Brain microvascular endothelial cell (primary cell): Measurements from ENCODE around the gene HESX1.
A peak's percentile ranks its signal among the peaks of the same experiment; 100 is the strongest.

Experiments used
- DNase-seq: peaks from one replicate; pipeline ENCODE4 v3.0.0-alpha.2; 2020
- H3K27ac ChIP-seq: fragments of 250-450 bp; sonication (Bioruptor Pico); 2 replicates; pipeline ENCODE4 v1.5.1; 2020; ENCODE audit warnings: mild to moderate bottlenecking, moderate library complexity
- H3K27me3 ChIP-seq: fragments of 250-450 bp; sonication (Bioruptor Pico); replicated peaks from 2 replicates; pipeline ENCODE4 v1.5.1; 2020; ENCODE audit warnings: mild to moderate bottlenecking
- H3K36me3 ChIP-seq: fragments of 250-450 bp; sonication (Bioruptor Pico); replicated peaks from 2 replicates; pipeline ENCODE4 v1.5.1; 2020; ENCODE audit warnings: mild to moderate bottlenecking
- H3K4me3 ChIP-seq: 2 replicates; pipeline ENCODE4 v1.5.1; 2011; ENCODE audit warnings: low read depth, mild to moderate bottlenecking, control low read depth, low read length, moderate library complexity
- in situ Hi-C: cut with HindIII; loops from 2 replicates; pipeline ENCODE4 v1.10.0; 2017; ENCODE audit warnings: low sequenced_read_pairs, low pct_ligation_motif_present
- TF ChIP-seq, protein P1 (sequence below): IDR thresholded peaks from 2 replicates; pipeline ENCODE4 v1.5.1; 2011; ENCODE audit warnings: low read depth, mild to moderate bottlenecking, moderate library complexity, low read length, control low read depth, inconsistent platforms; ENCODE audit errors: missing control alignments

HESX1 gene

DNA sequence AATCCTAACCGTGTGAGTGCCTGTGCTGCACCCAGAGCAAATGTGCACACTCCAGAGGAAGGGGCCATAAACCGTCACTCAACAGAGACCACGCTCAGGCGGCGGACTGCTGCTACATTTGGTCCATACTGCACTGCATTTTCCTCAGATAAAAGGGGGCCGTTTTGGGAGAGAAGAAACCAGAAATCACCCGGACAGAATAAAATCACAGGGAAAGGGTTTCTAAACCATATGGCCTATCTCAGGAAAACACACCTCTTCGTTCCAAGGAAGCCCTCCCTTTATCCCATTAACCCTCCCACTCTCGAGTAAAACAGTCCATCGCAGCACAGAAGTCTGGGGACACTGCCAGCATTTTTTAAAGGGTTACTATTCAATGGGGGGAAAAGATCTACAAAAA lies 42.2 kb downstream of the HESX1 start:
- Histone ChIP-seq H3K27me3 (no peaks in the 10 kb centered on the region), H3K4me3 (no peak overlapping the region), H3K27ac (no peak overlapping the region), H3K36me3 (no peaks in the 10 kb centered on the region)
- TF ChIP-seq, protein P1, sequence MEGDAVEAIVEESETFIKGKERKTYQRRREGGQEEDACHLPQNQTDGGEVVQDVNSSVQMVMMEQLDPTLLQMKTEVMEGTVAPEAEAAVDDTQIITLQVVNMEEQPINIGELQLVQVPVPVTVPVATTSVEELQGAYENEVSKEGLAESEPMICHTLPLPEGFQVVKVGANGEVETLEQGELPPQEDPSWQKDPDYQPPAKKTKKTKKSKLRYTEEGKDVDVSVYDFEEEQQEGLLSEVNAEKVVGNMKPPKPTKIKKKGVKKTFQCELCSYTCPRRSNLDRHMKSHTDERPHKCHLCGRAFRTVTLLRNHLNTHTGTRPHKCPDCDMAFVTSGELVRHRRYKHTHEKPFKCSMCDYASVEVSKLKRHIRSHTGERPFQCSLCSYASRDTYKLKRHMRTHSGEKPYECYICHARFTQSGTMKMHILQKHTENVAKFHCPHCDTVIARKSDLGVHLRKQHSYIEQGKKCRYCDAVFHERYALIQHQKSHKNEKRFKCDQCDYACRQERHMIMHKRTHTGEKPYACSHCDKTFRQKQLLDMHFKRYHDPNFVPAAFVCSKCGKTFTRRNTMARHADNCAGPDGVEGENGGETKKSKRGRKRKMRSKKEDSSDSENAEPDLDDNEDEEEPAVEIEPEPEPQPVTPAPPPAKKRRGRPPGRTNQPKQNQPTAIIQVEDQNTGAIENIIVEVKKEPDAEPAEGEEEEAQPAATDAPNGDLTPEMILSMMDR, result no peak
- no peak for DNase-seq
- in situ Hi-C loops, result no loop called here

- H3K27me3 ChIP-seq, result no peaks in the 10 kb centered on the region
- TF ChIP-seq, protein P1, result no peak
- no peak overlapping the region for H3K27ac ChIP-seq
- in situ Hi-C loops, result no loop called here
- no peak overlapping the region for H3K4me3 ChIP-seq
- no peak for DNase-seq
- no peaks in the 10 kb centered on the region for H3K36me3 ChIP-seq
Measured at GRCh38 chr3:57155310-57155643, 44.5 kb downstream of the HESX1 start.

- in situ Hi-C loops, result no loop called here
- TF ChIP-seq, protein P1, result no peak
- DNase-seq, result no peak
- H3K36me3 ChIP-seq, result no peaks in the 10 kb centered on the region
- H3K27me3 ChIP-seq, result no peaks in the 10 kb centered on the region
- no peak overlapping the region for H3K4me3 ChIP-seq
- no peak overlapping the region for H3K27ac ChIP-seq
Measured at GRCh38 chr3:57154470-57155309, 45.1 kb downstream of the HESX1 start.

DNA sequence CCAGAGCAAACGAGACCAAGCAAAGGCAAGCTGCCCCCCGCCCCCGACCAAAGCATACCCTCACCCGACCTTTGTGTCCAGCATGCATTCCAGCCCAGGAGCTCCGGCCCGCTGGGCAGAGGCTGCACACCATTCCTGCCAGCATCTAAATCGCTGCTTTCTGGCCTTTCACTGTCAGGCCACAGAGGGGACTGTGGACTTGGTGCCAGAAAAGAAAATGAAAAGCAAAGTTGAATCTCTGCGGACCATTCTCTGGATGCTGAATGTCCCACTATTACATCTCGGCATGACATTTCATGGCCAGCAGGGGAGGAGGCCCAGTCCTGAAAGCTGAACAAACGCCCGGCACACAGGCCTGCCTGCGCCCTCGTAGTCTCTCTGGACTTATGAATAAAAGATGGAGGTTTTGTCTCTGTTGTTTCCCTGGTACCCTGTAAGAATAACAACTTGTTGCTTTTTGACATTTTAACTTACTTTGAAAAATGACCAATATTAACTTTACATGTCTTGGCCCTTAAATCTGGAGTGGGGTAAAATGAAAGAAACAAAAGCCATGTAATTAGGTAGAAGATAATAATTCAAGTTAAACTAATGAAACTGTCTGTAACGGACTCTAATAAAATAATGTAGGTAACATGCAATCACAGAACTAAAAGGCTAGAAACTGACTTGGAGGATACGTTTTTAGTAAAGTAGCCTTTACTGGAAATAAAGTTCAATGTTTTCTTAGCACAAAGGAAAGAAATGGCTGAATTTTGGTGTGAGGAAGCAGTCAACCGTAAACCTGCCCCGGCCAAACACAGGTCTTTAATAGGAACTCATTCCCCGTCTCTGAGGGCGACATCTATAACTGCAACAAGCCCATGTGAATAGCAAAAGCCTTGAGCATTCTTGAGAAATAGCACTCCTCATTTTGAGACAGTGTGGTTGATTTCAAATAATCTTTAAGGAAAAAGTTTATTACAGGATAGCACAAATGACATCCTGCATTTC lies 47.3 kb downstream of the HESX1 start:
- DNase-seq, result no peak
- Histone ChIP-seq H3K4me3 (no peak overlapping the region), H3K36me3 (no peaks in the 10 kb centered on the region), H3K27ac (no peak overlapping the region), H3K27me3 (no peaks in the 10 kb centered on the region)
- TF ChIP-seq, protein P1, result peak; percentile 60
- in situ Hi-C loops, result no loop called here

GRCh38 chr3:57151749-57152148 lies 48.0 kb downstream of the HESX1 start:
- no peak for DNase-seq
- Histone ChIP-seq H3K36me3 (no peaks in the 10 kb centered on the region), H3K27ac (no peak overlapping the region), H3K27me3 (no peaks in the 10 kb centered on the region), H3K4me3 (no peak overlapping the region)
- in situ Hi-C loops, result no loop called here
- TF ChIP-seq, protein P1, result no peak
